Epithelial cell of esophagus (primary cell): Measurements from ENCODE around the gene TADA3.

Experiments
- DNase-seq: peaks from one replicate; pipeline ENCODE4 v3.0.0; 2010; ENCODE audit warnings: low read depth
- H3K4me3 ChIP-seq: 2 replicates; pipeline ENCODE4 v1.5.1; 2011; ENCODE audit warnings: mild to moderate bottlenecking, low read length, control low read depth
- CTCF ChIP-seq: IDR thresholded peaks from 2 replicates; pipeline ENCODE4 v1.5.1; 2011; ENCODE audit warnings: low read depth, mild to moderate bottlenecking, low read length, control low read depth, inconsistent platforms; ENCODE audit not compliant: insufficient read depth; ENCODE audit errors: missing control alignments

Gene TADA3

GRCh38 chr3:9831253-9831652 is 39.0 kb upstream of the TADA3 start:
- H3K4me3 ChIP-seq, result no peak overlapping the region
- no peak for DNase-seq
- no peak for TF ChIP-seq CTCF

GRCh38 chr3:9828801-9829755 is 36.8 kb upstream of the TADA3 start:
- DNase-seq, result no peak
- no peak for TF ChIP-seq CTCF
- no peak overlapping the region for H3K4me3 ChIP-seq

GRCh38 chr3:9826815-9827573 is 34.7 kb upstream of the TADA3 start:
- peak; percentile 42 for DNase-seq
- H3K4me3 ChIP-seq, result no peak overlapping the region
- peak; percentile 21 for TF ChIP-seq CTCF

- no peak for DNase-seq
- no peak for TF ChIP-seq CTCF
These were observed 33.3 kb upstream of the TADA3 start for GRCh38 chr3:9825451-9826040.

GRCh38 chr3:9820946-9821345 is 28.7 kb upstream of the TADA3 start:
- H3K4me3 ChIP-seq, result no peak overlapping the region
- DNase-seq, result peak; percentile 39
- TF ChIP-seq CTCF, result peak; percentile 50

More at GRCh38 chr3:9825451-9826040, 33.3 kb upstream of the TADA3 start:
- no peak overlapping the region for H3K4me3 ChIP-seq

GRCh38 chr3:9820543-9820942 is 28.3 kb upstream of the TADA3 start:
- TF ChIP-seq CTCF, result no peak
- H3K4me3 ChIP-seq, result no peak overlapping the region
- no peak for DNase-seq
